NCI-H128 (cell line): ENCODE data around the gene TTC1.
"Not testable (repeated sequence)": the region's sequence is repeated elsewhere in the genome, so short reads cannot be mapped to it uniquely, and the experiment has no call there.

Experiments
- DNase-seq: peaks from one replicate; lab custom pipeline; 2025; ENCODE audit not compliant: unreplicated experiment; lab: John Stamatoyannopoulos, UW

TTC1 gene

GRCh38 chr5:160036884-160037283, 27.9 kb downstream of the TTC1 start:
- DNase-seq: no peak

- no peak for DNase-seq
Measured at GRCh38 chr5:160039810-160040470, 31.0 kb downstream of the TTC1 start.

GRCh38 chr5:160040471-160040835, 31.5 kb downstream of the TTC1 start:
- no peak for DNase-seq

GRCh38 chr5:160042671-160043070, 33.7 kb downstream of the TTC1 start:
- DNase-seq: no peak

GRCh38 chr5:160044391-160044804, 35.5 kb downstream of the TTC1 start:
- DNase-seq: no peak

GRCh38 chr5:160044967-160045366, 36.0 kb downstream of the TTC1 start:
- no peak for DNase-seq

GRCh38 chr5:160047423-160047822, 38.5 kb downstream of the TTC1 start:
- DNase-seq: no peak

GRCh38 chr5:160048131-160048530, 39.2 kb downstream of the TTC1 start:
- no peak for DNase-seq

GRCh38 chr5:160049099-160049498, 40.2 kb downstream of the TTC1 start:
- no peak for DNase-seq

GRCh38 chr5:160054047-160054446, 45.1 kb downstream of the TTC1 start:
- DNase-seq: no peak

- DNase-seq: no peak
Measured at GRCh38 chr5:160054831-160055230, 45.9 kb downstream of the TTC1 start.

GRCh38 chr5:160057256-160057655, 48.3 kb downstream of the TTC1 start:
- no peak for DNase-seq

- no peak for DNase-seq
Measured at GRCh38 chr5:160060001-160060400, 51.1 kb downstream of the TTC1 start.

GRCh38 chr5:160061770-160062169, 52.8 kb downstream of the TTC1 start:
- no peak for DNase-seq

GRCh38 chr5:160064417-160064810, 55.5 kb downstream of the TTC1 start:
- no peak for DNase-seq

- DNase-seq: no peak
Measured at GRCh38 chr5:160064995-160065614, 56.2 kb downstream of the TTC1 start.

GRCh38 chr5:160069120-160069519, 60.2 kb downstream of the TTC1 start:
- not testable (repeated sequence) for DNase-seq

GRCh38 chr5:160071516-160071915, 62.6 kb downstream of the TTC1 start:
- DNase-seq: no peak

- DNase-seq: no peak
Measured at GRCh38 chr5:160071916-160072315, 63.0 kb downstream of the TTC1 start.

- no peak for DNase-seq
Measured at GRCh38 chr5:160075073-160075472, 66.1 kb downstream of the TTC1 start.

GRCh38 chr5:160076997-160077396, 68.1 kb downstream of the TTC1 start:
- no peak for DNase-seq

GRCh38 chr5:160079753-160080152, 70.8 kb downstream of the TTC1 start:
- no peak for DNase-seq

- no peak for DNase-seq
Measured at GRCh38 chr5:160081495-160081894, 72.6 kb downstream of the TTC1 start.
